ENCODE measurements around the gene SORCS3.

DNA sequence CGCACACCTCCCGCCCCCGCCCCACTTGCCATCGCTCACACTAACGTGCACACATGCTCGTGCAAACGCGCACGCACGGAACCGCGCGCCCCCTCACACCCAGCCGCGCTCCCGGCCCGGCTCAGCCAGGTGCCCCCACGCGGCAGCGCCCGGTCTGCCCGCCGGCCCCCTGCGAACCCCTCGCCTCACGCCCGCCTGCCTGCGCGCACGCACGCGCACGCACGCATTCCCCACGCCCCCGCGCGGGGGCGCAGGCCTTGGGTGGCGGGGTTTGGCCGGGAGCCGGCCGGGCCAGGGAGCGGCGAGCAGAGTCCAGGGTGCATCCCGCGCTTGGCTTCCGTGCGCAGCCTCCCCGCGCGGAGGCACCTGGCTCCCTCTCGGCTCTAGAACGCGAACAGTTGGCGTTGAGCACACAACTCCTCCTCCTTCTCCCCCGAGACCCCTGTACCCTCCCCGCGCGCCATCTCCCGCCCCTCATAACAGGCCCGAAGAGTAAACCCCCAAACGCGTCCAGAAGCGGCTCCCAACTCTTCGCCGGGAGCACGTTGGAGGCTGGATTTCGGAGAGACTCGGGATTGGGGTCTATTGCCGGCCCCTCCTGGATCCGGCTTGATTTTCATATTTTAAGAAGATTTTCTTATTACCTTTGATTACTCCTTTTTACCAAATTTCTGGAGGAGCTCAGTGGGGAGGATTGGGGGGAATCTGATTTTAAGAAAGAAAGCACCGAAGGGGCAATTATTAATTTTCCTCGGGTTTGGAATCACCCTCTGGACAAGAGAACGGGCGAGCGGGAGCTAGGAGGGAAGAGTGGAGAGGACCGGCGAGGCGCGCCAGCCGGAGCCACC lies 527 bp upstream of the SORCS3 start:
- TF ChIP-seq, protein P1, sequence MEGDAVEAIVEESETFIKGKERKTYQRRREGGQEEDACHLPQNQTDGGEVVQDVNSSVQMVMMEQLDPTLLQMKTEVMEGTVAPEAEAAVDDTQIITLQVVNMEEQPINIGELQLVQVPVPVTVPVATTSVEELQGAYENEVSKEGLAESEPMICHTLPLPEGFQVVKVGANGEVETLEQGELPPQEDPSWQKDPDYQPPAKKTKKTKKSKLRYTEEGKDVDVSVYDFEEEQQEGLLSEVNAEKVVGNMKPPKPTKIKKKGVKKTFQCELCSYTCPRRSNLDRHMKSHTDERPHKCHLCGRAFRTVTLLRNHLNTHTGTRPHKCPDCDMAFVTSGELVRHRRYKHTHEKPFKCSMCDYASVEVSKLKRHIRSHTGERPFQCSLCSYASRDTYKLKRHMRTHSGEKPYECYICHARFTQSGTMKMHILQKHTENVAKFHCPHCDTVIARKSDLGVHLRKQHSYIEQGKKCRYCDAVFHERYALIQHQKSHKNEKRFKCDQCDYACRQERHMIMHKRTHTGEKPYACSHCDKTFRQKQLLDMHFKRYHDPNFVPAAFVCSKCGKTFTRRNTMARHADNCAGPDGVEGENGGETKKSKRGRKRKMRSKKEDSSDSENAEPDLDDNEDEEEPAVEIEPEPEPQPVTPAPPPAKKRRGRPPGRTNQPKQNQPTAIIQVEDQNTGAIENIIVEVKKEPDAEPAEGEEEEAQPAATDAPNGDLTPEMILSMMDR (IDR thresholded peaks at IDR 0.05): no peak
- no peak for TF ChIP-seq POLR2A (IDR thresholded peaks at IDR 0.05)
